Dendritic cell treated with granulocyte-macrophage colony-stimulating factor and Interleukin-4, amounts not matched to agents 40 ng/mL and 50 ng/mL, for 4 days (primary cell): ENCODE measurements around the gene TMCO4.

Source experiments
- H3K27ac Mint-ChIP-seq: one replicate; pipeline ENCODE4 v1.8.0; 2022; ENCODE audit warnings: mild to moderate bottlenecking, mixed read lengths
- H3K27me3 Mint-ChIP-seq: one replicate; pipeline ENCODE4 v1.8.0; 2022; ENCODE audit warnings: mild to moderate bottlenecking, mixed read lengths
- H3K36me3 Mint-ChIP-seq: one replicate; pipeline ENCODE4 v1.8.0; 2022; ENCODE audit warnings: low read depth, mixed read lengths
- H3K4me1 Mint-ChIP-seq: one replicate; pipeline ENCODE4 v1.8.0; 2022; ENCODE audit warnings: low read depth, mixed read lengths
- H3K4me3 Mint-ChIP-seq: one replicate; pipeline ENCODE4 v1.8.0; 2022; ENCODE audit warnings: mild to moderate bottlenecking, moderate library complexity, mixed read lengths
- H3K9me3 Mint-ChIP-seq: one replicate; pipeline ENCODE4 v1.8.0; 2022; ENCODE audit warnings: mixed read lengths
- intact Hi-C: fragments of 100-400 bp; cut with micrococcal nuclease; formaldehyde crosslinking; loops from one replicate; pipeline ENCODE4 v1.15.0; 2022

TMCO4 gene

GRCh38 chr1:19657511-19657910 lies 142.2 kb downstream of the TMCO4 start:
- no peaks in the 10 kb centered on the region for H3K9me3 Mint-ChIP-seq
- H3K4me1 Mint-ChIP-seq = peaks cover 11% of the 10 kb centered on the region
- intact Hi-C loops = no loop called here
- peaks cover 31% of the 10 kb centered on the region for H3K27me3 Mint-ChIP-seq
- no peak overlapping the region for H3K4me3 Mint-ChIP-seq
- H3K36me3 Mint-ChIP-seq = no peaks in the 10 kb centered on the region
- no peak overlapping the region for H3K27ac Mint-ChIP-seq

- Mint-ChIP-seq H3K27ac (no peak overlapping the region), H3K36me3 (no peaks in the 10 kb centered on the region), H3K4me3 (no peak overlapping the region), H3K9me3 (no peaks in the 10 kb centered on the region), H3K4me1 (peaks cover 11% of the 10 kb centered on the region), H3K27me3 (peaks cover 31% of the 10 kb centered on the region)
- intact Hi-C loops = no loop called here
Measured at GRCh38 chr1:19656780-19657466, 142.8 kb downstream of the TMCO4 start.

DNA sequence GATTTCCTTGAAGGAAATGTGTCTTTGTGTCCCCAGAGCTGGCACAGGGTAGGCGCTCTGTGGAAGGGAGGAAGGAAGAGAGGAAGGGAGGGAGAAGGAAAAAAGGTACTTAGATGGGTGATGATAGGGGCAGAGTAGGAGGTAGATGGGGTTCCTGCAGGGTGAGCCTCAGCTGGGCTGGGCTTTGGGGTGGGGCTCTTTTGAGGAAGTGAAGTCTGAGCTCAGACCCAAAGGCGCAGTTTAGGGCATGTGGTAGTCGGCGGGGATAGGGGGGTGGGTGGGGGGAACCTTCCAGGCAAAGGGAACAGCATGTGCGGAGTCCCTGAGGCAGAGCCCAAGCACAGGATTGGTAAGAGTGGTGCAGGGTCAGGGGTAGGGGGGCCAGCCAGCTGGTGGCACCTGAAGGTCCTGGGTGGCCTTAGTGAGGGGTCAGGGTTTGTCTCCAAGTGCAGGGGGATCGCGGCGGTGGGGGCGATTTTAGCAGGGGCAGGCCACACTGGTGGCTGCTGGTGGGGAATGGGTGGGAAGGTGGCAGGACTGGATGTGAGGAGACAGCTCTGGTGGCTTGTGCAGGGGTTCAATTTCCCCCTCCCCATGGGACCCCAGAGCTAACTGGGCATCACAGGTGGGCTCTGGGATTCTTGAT lies 143.5 kb downstream of the TMCO4 start:
- Mint-ChIP-seq H3K9me3 (no peaks in the 10 kb centered on the region), H3K4me3 (no peak overlapping the region), H3K27ac (no peak overlapping the region), H3K4me1 (peaks cover 12% of the 10 kb centered on the region), H3K27me3 (peaks cover 33% of the 10 kb centered on the region), H3K36me3 (no peaks in the 10 kb centered on the region)
- intact Hi-C loops = no loop called here

GRCh38 chr1:19655718-19656080 lies 144.0 kb downstream of the TMCO4 start:
- Mint-ChIP-seq H3K4me3 (no peak overlapping the region), H3K36me3 (no peaks in the 10 kb centered on the region), H3K27me3 (peaks cover 33% of the 10 kb centered on the region), H3K27ac (no peak overlapping the region), H3K4me1 (peaks cover 17% of the 10 kb centered on the region), H3K9me3 (no peaks in the 10 kb centered on the region)
- intact Hi-C loops = no loop called here

- H3K9me3 Mint-ChIP-seq = no peaks in the 10 kb centered on the region
- intact Hi-C loops = loop anchor here (5.0 kb wide), 1 partner anchor 168 kb away; the partner anchor contains the start of gene CAPZB
- no peaks in the 10 kb centered on the region for H3K36me3 Mint-ChIP-seq
- H3K27ac Mint-ChIP-seq = no peak overlapping the region
- no peak overlapping the region for H3K4me3 Mint-ChIP-seq
- H3K4me1 Mint-ChIP-seq = peaks cover 19% of the 10 kb centered on the region
- peaks cover 34% of the 10 kb centered on the region for H3K27me3 Mint-ChIP-seq
Measured at GRCh38 chr1:19654886-19655717, 144.6 kb downstream of the TMCO4 start.

DNA sequence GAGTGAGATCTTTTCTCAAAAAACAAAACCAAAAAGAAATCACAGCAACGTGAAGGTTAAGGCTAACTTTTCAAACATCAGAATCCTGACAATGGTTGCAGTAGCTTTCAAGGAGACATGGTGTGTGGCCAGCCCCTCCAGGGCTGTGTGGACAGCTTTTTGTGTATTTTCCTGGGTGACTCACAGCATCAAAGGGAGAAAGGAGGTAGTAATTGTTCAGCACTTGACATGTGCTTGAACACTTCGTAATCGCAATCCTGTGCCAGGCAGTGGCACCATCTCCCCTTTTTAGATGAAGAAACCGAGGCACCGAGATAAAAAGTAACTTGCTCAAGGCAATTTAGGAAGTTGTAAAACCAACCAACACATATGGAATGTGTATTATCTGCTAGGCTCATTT lies 145.3 kb downstream of the TMCO4 start:
- Mint-ChIP-seq H3K4me3 (no peak overlapping the region), H3K4me1 (peaks cover 14% of the 10 kb centered on the region), H3K27me3 (peaks cover 31% of the 10 kb centered on the region), H3K36me3 (no peaks in the 10 kb centered on the region), H3K27ac (no peak overlapping the region), H3K9me3 (no peaks in the 10 kb centered on the region)
- intact Hi-C loops = loop anchor here (5.0 kb wide), 1 partner anchor 167 kb away; the partner anchor contains the start of gene CAPZB

DNA sequence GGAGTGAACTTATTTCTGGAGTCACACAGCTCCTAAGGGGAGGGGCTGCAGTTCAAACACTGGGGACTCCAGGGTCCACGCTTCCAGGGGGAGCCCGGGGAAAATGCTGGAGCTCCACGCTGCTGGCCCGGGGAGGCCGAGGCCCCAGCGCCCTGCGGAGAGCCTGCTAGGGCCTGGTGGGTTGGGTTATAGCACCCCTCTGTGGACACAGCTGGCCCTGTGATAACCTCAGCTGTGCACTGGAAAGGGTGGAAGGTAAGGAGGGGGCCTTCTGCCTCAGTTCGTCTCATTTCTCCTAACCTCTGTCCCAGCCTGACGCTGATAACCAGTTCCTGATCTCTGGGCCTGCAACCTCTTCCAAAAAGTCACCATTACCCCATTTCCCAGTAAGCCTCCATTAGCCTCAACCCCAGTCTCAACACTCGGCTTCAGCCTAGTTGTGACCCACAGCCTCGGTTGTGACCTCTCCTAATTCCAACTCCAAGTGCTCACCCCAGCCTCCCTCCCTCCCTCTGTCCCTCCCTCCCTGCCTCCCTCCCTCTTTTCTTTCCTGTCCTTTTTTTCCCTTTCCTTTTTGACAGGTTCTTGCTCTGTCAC lies 148.5 kb downstream of the TMCO4 start:
- Mint-ChIP-seq H3K4me3 (no peak overlapping the region), H3K36me3 (no peaks in the 10 kb centered on the region), H3K27ac (no peak overlapping the region), H3K9me3 (no peaks in the 10 kb centered on the region), H3K27me3 (peaks cover 50% of the 10 kb centered on the region), H3K4me1 (peaks cover 18% of the 10 kb centered on the region)
- intact Hi-C loops = loop anchor here (2.0 to 5.0 kb wide), 2 partner anchors 164 to 260 kb away; partner anchors contain the start of gene CAPZB

GRCh38 chr1:19650416-19651140 lies 149.1 kb downstream of the TMCO4 start:
- intact Hi-C loops = loop anchor here (2.0 to 5.0 kb wide), 2 partner anchors 163 to 260 kb away; partner anchors contain the start of gene CAPZB
- peaks cover 20% of the 10 kb centered on the region for H3K4me1 Mint-ChIP-seq
- H3K27me3 Mint-ChIP-seq = peaks cover 55% of the 10 kb centered on the region
- no peaks in the 10 kb centered on the region for H3K36me3 Mint-ChIP-seq
- H3K9me3 Mint-ChIP-seq = no peaks in the 10 kb centered on the region
- H3K27ac Mint-ChIP-seq = no peak overlapping the region
- no peak overlapping the region for H3K4me3 Mint-ChIP-seq

GRCh38 chr1:19648689-19649088 lies 151.0 kb downstream of the TMCO4 start:
- H3K36me3 Mint-ChIP-seq = no peaks in the 10 kb centered on the region
- no peak overlapping the region for H3K4me3 Mint-ChIP-seq
- intact Hi-C loops = no loop called here
- no peak overlapping the region for H3K27ac Mint-ChIP-seq
- peaks cover 28% of the 10 kb centered on the region for H3K4me1 Mint-ChIP-seq
- H3K9me3 Mint-ChIP-seq = no peaks in the 10 kb centered on the region
- peaks cover 66% of the 10 kb centered on the region for H3K27me3 Mint-ChIP-seq

- Mint-ChIP-seq H3K4me1 (peaks cover 32% of the 10 kb centered on the region), H3K4me3 (no peak overlapping the region), H3K9me3 (no peaks in the 10 kb centered on the region), H3K27ac (no peak overlapping the region), H3K36me3 (no peaks in the 10 kb centered on the region), H3K27me3 (peaks cover 71% of the 10 kb centered on the region)
- intact Hi-C loops = no loop called here
Measured at GRCh38 chr1:19648239-19648638, 151.5 kb downstream of the TMCO4 start.

GRCh38 chr1:19647643-19648042 lies 152.1 kb downstream of the TMCO4 start:
- no peak overlapping the region for H3K27ac Mint-ChIP-seq
- no peaks in the 10 kb centered on the region for H3K36me3 Mint-ChIP-seq
- peaks cover 77% of the 10 kb centered on the region for H3K27me3 Mint-ChIP-seq
- peaks cover 36% of the 10 kb centered on the region for H3K4me1 Mint-ChIP-seq
- no peak overlapping the region for H3K4me3 Mint-ChIP-seq
- intact Hi-C loops = no loop called here
- no peaks in the 10 kb centered on the region for H3K9me3 Mint-ChIP-seq

- Mint-ChIP-seq H3K4me1 (peaks cover 36% of the 10 kb centered on the region), H3K27me3 (peaks cover 81% of the 10 kb centered on the region), H3K36me3 (no peaks in the 10 kb centered on the region), H3K27ac (no peak overlapping the region), H3K4me3 (no peak overlapping the region), H3K9me3 (no peaks in the 10 kb centered on the region)
- intact Hi-C loops = no loop called here
Measured at GRCh38 chr1:19646377-19647319, 153.1 kb downstream of the TMCO4 start.
